NCI-H1048 (cell line): ENCODE data around the gene WDR54.
"Not testable (repeated sequence)": the region's sequence is repeated elsewhere in the genome, so short reads cannot be mapped to it uniquely, and the experiment has no call there.

Source experiments
- DNase-seq: peaks from one replicate; lab custom pipeline; 2025; lab: John Stamatoyannopoulos, UW

WDR54 gene

DNA sequence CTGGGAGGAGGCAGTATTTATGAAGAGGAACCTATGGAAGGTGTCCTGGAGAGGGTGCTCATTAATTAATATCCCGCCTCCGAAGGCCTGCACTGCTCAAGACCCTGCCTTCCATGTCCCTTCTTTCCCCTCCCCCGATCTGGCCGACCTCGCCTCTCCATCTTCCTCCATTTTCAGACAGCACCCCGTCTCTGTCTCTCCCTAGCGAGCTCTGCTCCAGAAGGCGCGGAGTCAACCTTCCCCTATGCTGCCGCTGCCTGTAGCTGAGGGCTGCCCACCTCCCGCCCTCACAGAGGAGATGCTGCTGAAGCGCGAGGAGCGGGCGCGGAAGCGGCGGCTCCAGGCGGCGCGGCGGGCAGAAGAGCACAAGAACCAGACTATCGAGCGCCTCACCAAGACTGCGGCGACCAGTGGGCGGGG lies 35.6 kb downstream of the WDR54 start:
- no peak for DNase-seq

DNA sequence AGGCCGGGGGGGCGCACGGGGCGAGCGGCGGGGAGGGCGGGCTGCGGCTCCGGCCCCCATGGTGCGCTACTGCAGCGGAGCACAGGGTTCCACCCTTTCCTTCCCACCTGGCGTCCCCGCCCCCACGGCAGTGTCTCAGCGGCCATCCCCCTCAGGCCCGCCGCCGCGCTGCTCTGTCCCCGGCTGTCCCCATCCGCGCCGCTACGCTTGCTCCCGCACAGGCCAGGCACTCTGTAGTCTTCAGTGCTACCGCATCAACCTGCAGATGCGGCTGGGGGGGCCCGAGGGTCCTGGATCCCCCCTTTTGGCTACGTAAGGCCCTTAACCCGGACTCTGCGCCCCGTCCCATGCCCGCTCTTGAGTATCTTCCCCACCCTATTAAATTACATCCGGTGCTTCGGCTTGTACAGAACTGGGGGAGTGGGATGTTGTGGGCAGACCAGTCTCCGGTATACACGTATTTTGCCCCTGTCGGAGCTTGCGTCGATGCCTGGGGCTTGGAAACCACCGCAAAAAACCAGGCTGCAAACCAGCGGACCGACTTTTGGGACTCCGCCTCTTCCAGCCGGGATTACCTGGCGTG lies 36.1 kb downstream of the WDR54 start:
- DNase-seq = peak; percentile 51

DNA sequence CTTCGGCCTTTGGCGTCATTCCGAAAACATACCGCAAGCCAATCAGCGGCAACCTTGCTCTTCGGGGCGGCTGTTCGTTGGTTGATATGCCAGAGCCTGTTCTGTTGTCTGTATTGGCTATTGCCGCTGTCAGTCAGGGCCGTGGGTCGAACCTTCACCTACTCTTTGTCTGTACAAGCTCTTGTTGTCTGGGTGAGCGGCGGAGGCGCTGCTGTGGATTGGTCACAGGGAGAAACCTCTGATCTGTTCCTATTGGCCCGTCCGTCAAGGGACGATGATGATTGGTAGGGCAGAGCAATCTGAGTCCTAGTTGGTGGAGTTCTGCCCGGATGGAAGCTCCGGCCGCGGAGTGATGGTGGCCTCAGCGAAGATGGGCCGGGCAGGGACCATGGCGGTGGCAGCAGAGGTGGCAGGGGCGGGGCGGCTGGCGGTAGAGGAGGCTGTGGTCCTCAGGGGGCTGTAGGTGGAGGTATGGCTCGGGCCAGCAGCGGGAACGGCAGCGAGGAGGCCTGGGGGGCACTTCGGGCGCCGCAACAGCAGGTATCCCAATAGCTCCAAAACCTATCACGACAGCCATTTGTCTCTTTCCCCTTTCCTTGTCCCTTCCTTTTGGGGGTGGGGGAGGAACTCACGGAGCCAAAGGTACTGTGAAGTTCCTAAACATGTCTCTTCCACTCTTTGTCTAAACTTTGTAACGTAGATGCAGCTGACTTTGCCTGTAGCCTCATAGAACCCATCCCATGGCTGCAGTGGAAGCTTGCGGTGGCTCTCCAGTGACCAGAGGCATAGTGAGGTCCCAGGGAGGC lies 36.8 kb downstream of the WDR54 start, which contains the start of gene WBP1:
WBP1 (plus strand) TSS at position 307 of the 806 bp plus-strand sequence; CDS start at position 472, 165 bp downstream.
- peak; percentile 99 for DNase-seq

DNA sequence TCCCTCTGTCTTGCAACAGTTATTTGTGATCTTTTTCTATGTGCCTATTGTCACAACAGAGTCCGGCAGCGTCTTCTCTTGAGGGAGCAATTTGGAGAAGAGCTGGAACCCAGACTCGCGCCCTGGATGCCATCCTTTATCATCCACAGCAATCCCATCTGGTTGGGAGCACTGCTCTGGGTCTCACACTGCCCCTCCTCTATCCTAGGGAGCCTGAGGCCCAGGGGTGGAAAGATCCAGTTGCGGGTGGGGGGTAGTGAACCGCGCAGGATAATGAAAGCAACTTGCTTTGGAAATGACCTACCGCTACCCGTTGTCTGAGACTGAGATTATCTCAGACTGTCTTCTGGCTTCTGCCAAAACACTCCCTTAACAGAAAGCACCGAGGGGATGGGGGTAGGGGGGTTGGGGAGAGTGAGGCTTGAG lies 37.4 kb downstream of the WDR54 start:
- no peak for DNase-seq

DNA sequence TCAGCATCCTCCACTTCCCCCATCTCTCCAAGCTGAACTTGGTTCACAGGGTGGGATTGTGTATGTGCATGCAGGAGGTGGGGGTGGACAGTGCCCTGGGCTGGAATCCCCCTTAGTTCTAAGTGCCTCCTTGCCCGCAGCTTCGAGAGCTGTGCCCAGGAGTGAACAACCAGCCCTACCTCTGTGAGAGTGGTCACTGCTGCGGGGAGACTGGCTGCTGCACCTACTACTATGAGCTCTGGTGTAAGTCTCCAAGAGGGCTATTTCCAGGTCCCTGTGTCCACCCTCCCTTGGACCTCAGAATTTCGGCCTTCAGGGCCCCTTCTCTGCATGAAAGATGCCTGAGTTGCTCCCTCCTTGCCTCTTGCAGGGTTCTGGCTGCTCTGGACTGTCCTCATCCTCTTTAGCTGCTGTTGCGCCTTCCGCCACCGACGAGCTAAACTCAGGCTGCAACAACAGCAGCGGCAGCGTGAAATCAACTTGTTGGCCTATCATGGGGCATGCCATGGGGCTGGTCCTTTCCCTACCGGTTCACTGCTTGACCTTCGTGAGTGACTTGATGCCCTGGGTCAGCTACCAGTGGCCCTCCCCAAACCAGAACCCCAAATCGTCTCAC lies 38.1 kb downstream of the WDR54 start:
- not testable (repeated sequence) for DNase-seq

DNA sequence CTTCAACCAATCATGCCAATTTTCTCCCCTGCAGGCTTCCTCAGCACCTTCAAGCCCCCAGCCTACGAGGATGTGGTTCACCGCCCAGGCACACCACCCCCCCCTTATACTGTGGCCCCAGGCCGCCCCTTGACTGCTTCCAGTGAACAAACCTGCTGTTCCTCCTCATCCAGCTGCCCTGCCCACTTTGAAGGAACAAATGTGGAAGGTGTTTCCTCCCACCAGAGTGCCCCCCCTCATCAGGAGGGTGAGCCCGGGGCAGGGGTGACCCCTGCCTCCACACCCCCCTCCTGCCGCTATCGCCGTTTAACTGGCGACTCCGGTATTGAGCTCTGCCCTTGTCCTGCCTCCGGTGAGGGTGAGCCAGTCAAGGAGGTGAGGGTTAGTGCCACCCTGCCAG lies 38.7 kb downstream of the WDR54 start:
- not testable (repeated sequence) for DNase-seq

DNA sequence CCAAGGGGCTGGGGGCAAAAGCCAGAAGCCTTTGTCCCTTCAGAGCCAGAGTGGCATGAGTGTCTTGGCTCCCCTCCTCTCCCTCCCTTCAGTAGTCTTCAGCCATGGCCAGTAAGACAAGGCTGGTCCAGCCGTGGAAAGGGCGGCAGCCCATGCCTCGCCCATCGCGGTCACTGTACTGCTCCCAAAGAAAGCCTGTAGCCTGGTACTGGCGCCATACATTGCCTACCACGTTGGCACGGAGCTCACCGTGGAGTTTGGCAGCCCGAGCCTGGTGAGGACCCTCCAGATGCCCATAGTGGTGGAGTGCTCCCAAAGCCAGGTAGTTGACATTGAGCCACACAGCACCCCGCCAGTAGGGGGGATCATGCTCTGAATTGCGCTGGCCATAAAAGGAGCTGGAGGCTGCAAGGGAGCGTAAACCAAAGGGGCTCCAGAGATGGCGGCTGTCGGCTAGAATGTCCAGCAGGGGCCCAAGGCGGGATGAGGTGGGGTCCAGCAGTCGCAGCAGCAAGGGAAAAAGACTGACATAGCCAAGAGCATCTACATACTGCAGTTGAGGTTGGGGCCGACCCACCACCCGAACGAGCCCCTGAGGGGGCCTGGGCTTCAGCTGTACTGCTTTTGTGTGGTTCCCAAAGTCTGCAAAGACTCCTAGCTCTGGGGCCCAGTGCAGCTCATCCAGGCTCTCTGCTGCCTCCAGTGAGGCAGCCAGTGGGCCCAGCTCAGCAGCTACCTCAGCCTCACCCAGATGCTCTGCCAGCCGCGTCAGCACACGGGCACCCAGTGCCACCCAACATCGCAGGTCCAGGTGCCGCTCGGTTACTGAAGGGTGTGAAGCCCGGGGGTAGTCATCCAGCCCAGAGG lies 39.9 kb downstream of the WDR54 start:
- DNase-seq = no peak

DNA sequence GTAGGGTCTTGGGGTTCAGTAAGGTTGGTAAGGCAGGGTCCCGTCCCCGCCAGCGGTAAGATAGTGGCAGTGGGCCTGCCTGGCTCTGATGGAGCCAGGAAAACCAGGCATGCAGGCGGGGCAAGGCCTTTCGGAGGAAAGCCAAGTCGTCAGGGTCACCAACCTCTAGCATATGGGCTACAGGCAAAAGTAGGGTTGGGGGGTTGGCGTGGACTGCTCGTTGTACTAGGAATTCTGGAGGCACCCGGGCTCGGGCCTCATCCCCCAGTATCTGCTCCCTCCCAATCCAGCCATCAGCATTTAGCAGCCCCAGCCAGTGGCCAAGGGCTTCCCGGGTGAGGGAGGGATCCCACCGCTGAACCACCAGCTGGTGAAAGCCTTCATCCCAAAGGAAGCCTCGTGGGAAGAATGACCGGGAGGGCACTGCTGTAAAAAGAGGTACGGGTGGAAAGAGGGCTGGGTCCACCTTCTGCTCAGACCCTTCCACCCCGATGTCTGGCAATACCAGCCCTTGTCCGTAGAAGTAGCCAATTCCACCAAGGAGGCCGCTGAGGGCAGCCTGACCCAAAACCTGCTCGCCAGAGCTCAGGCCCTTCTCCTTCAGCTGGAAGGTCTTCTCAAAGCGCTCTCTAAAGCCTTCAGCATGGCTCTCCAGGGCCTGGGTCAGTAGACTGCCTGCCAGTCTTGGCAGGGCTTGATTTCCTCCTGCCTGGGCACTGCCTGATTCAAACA lies 40.7 kb downstream of the WDR54 start:
- no peak for DNase-seq

DNA sequence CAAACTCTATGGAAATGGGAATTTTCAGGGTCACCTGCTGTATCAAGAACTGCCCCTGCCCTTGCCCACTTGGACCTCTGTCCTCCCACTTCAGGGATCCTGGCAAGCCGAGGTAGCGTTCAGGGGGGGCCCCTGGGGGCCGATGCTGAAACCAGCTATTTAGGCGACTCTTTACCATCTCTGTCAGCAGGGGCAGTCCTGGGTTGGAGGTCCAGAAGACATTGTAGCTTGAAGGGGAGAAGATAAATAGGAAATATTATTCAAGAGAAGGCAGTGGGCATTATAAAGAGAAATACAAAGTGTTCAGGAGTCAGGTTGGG lies 41.2 kb downstream of the WDR54 start:
- no peak for DNase-seq

DNA sequence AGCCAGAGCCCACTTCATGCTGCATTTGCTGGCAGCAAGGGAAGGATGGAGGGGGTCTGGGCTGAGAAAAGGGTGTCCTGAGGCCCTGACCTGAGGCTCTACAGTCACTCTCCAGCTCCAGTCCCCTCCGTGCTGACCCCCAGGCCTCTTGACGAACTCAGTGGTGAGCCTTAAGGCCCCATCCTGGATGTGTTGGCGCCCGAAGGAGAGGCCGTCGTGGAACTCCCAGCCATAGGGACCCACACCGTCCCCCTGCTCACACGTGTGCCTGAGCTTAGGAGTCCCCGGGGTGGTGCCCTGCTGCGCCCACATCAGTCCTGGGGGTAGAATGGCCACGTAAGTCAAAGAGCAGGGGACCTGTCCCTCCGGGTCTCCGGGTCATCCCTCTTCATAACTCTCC lies 42.9 kb downstream of the WDR54 start:
- DNase-seq = no peak

DNA sequence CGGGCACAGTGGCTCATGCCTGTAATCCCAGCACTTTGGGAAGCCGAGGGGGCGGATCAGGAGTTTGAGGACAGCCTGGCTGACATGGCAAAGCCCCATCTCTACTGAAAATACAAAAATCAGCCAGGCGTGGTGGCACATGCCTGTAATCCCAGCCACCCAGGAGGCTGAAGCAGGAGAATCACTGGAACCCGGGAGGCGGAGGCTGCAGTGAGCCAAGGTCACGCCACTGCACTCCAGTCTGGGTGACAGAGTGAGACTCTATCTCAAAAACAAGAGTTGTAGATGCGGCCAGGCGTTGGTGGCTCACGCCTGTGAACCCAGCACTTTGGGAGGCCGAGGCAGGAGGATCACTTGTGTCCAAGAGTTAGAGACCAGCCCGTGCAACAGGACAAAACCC lies 49.2 kb downstream of the WDR54 start:
- DNase-seq = not testable (repeated sequence)

DNA sequence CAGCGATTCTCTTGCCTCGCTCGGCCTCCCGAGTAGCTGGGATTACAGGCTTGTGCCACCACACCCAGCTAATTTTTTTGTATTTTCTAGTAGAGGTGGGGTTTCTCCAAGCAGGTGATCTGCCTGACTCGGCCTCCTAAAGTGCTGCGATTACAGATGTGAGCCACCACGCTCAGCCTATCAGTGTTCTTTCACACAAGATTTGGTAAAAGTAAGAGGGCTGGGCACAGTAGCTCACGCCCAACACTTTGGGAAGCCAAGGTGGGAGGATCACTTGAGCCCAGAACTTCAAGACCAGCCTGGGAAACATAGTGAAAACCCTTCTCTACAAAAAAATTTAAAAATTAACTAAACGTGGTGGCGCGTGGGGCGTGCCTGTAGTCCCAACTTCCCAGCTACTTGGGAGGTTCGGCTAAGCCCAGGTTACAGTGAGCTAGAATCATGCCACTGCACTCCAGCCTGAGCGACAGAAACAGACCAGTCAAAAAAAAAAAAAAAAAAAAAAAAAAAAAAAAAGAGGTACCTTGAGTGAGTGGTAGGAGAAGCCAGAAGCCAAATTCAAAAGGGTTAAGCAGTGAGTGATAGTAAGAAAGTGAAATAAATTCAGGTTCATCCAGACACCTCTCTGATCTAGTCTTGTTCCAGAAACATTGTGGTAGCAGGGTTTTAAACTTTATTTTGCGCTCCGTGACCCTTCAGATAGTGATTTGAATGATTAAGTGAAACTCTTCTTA lies 50.0 kb downstream of the WDR54 start:
- no peak for DNase-seq

DNA sequence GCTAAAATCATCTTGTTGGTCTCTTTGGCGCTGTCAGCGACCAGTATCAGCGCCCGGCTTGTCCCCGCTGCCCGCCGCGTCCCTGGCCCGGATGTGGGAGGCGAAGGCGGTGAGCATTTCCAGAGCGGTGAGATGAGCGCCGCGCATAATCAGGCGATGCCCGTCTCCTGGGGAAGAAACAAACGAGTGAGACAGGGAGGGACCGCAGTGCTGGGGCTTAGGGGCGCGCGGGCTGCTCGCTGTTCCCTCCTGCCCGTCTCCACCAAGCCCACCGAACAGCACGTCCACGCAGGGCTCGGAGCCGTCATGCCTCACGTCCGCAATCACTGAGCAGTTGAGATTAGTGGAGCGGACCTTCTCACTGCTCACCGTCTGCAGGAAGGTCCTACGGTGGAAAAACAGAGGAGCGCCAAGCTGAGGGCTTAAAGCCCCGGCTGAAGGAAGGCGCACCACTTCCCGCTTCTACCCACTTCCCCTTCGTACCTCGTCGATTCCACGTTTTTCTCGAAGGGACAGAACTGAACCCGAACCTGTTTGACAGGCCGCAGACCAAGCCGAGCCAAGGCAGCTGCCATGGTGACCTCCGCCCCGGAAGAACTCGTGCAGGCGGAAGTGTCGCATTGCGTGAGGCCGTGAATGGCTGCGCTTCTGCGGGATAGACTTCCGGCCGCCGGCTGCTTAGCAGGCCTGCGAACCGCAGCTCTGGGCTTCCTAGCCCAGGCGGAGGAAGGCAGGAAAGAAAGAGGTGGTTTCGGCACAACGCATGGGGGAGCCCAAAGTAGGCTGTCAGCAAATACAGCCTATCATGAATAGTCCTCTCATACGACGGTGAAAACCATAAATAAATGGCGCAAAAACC lies 50.8 kb downstream of the WDR54 start, which contains the start of gene MRPL53:
MRPL53 (minus strand) TSS at position 595 of the 859 bp plus-strand sequence; CDS start at position 575, 20 bp downstream.
- peak; percentile 84 for DNase-seq

DNA sequence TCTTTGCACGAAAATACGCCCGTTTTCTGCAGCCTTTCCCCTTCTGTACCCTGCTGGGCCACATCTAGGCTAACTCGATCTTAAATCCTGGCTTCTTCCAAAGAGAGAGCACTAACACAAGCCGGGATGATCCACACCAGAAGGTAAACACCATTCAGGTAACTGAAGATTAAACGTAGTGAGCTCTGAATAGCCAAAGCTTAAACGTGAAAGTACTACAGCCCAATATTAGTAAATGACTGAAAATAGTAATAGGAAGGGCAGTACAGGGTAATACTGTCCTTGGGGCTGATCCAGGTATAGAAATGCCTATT lies 51.4 kb downstream of the WDR54 start:
- no peak for DNase-seq

DNA sequence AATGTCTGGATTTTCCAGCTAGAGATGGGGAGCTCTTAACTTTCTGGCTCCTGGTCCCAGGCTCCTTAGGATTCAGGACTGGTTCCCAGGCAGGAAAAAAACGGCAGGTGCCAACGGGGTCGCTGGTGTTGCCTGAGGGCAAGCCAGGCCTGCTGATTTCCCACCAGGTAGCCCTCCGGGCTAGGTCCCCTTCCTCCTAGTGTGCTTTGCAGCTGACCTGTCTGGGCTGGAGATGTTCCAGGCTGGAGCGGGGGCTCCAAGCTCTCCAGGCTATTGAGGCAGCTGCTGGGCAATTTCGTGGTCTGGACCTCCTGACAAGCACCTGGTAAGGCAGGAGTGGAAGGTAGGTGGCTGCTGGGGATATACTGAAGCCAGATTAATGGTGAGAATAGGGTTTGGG lies 53.0 kb downstream of the WDR54 start:
- no peak for DNase-seq

DNA sequence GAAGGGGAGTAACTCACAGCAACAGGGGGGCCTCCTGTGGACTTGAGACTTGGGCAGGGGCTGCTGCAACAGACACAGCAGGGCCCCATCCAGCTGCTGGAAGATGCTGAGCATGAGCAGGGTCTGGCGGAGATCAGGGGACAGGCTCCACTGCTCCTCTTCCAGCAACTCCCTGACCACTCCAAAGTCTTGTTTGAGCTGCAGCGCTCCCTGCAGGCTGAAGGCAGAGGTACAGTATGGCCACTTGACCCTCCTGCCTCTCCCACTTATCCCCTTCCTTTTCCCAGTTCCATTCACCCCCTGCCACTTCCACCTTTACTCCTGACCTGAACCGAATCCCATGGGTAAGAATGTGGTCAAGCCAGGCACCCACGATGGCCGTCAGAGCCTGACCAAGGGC lies 53.4 kb downstream of the WDR54 start:
- no peak for DNase-seq
